SK-N-MC (cell line): ENCODE results near the gene STPG1.

ENCODE experiments used
- EZH2 ChIP-seq: fragments of 200-600 bp; sonication (generic); IDR thresholded peaks from one replicate; pipeline ENCODE4 v1.6.1; 2017; ENCODE audit warnings: antibody characterized with exemption
- FOXP2 ChIP-seq: optimal IDR thresholded peaks from 2 replicates; pipeline ENCODE3; 2011; ENCODE audit warnings: mild to moderate bottlenecking, moderate library complexity; ENCODE audit not compliant: insufficient read depth; ENCODE audit errors: extremely low read length, control extremely low read depth
- POLR2AphosphoS5 ChIP-seq: IDR thresholded peaks from 2 replicates; pipeline ENCODE4 v1.6.1; 2012; ENCODE audit warnings: mild to moderate bottlenecking, low read depth, low read length, borderline replicate concordance

GRCh38 chr1:24353292-24353891 is 60.2 kb downstream of the STPG1 start:
- TF ChIP-seq EZH2 (no peak), POLR2AphosphoS5 (no peak), FOXP2 (no peak)
